ENCODE results near the gene RBMXL2. TPM values are rescaled to one million over a fixed set of nuclear protein-coding genes. Genes with fewer than 3 reads are reported as not detected.

Gene RBMXL2
- polyA plus RNA-seq (2013, experiment 1 of 2): not detected
- not detected for polyA plus RNA-seq (2013, experiment 2 of 2)

- no peaks in the 10 kb centered on the region for H3K4me1 ChIP-seq (ENCODE audit: insufficient read depth, low read length)
- H3K9ac ChIP-seq (ENCODE audit: low read depth, low read length): no peak within 1 kb of the TSS
- H3K9me3 ChIP-seq (ENCODE audit: insufficient read depth, low read depth, low read length): no peaks in the 10 kb centered on the region
- no peaks in the 10 kb centered on the region for H3K36me3 ChIP-seq (ENCODE audit: insufficient read depth, low read length)
- WGBS: 95% methylated on average over 45 of the region's 45 CpGs
- H3K4me3 ChIP-seq (ENCODE audit: low read length): no peak within 1 kb of the TSS
- H3K27me3 ChIP-seq (ENCODE audit: insufficient read depth, low read length): no peaks in the 10 kb centered on the region
- no peak within 1 kb of the TSS for H3K27ac ChIP-seq (ENCODE audit: low read depth, low read length)
Measured at GRCh38 chr11:7088921-7089320, at the start of gene RBMXL2. Gene RBMXL2, plus strand, starts transcription at chr11:7088998. Its CDS starts 123 bp downstream, at chr11:7089121.

GRCh38 chr11:7046474-7047175 lies 42.2 kb upstream of the RBMXL2 start:
- WGBS: 79% methylated on average over 3 of the region's 3 CpGs
- H3K36me3 ChIP-seq (ENCODE audit: insufficient read depth, low read length): no peaks in the 10 kb centered on the region
- H3K27ac ChIP-seq (ENCODE audit: low read depth, low read length): no peak overlapping the region
- no peak overlapping the region for H3K4me3 ChIP-seq (ENCODE audit: low read length)
- no peaks in the 10 kb centered on the region for H3K27me3 ChIP-seq (ENCODE audit: insufficient read depth, low read length)
- H3K4me1 ChIP-seq (ENCODE audit: insufficient read depth, low read length): no peaks in the 10 kb centered on the region
- H3K9me3 ChIP-seq (ENCODE audit: insufficient read depth, low read depth, low read length): no peaks in the 10 kb centered on the region
- no peak overlapping the region for H3K9ac ChIP-seq (ENCODE audit: low read depth, low read length)

- Histone ChIP-seq H3K4me3 (ENCODE audit: low read length) (no peak overlapping the region), H3K9ac (ENCODE audit: low read depth, low read length) (no peak overlapping the region), H3K4me1 (ENCODE audit: insufficient read depth, low read length) (no peaks in the 10 kb centered on the region), H3K9me3 (ENCODE audit: insufficient read depth, low read depth, low read length) (no peaks in the 10 kb centered on the region), H3K36me3 (ENCODE audit: insufficient read depth, low read length) (no peaks in the 10 kb centered on the region), H3K27me3 (ENCODE audit: insufficient read depth, low read length) (no peaks in the 10 kb centered on the region), H3K27ac (ENCODE audit: low read depth, low read length) (no peak overlapping the region)
- 100% methylated on average over 1 of the region's 1 CpG for WGBS
Measured at GRCh38 chr11:7050191-7050590, 38.6 kb upstream of the RBMXL2 start.

GRCh38 chr11:7056828-7057513 lies 31.8 kb upstream of the RBMXL2 start:
- no peaks in the 10 kb centered on the region for H3K27me3 ChIP-seq (ENCODE audit: insufficient read depth, low read length)
- H3K4me3 ChIP-seq (ENCODE audit: low read length): no peak overlapping the region
- no peaks in the 10 kb centered on the region for H3K36me3 ChIP-seq (ENCODE audit: insufficient read depth, low read length)
- H3K27ac ChIP-seq (ENCODE audit: low read depth, low read length): no peak overlapping the region
- no peaks in the 10 kb centered on the region for H3K9me3 ChIP-seq (ENCODE audit: insufficient read depth, low read depth, low read length)
- 0 out of 2 replicates have a peak, but pooled peaks cover under 1% of the 10 kb centered on the region for H3K4me1 ChIP-seq (ENCODE audit: insufficient read depth, low read length)
- H3K9ac ChIP-seq (ENCODE audit: low read depth, low read length): no peak overlapping the region
- 94% methylated on average over 3 of the region's 6 CpGs for WGBS

DNA sequence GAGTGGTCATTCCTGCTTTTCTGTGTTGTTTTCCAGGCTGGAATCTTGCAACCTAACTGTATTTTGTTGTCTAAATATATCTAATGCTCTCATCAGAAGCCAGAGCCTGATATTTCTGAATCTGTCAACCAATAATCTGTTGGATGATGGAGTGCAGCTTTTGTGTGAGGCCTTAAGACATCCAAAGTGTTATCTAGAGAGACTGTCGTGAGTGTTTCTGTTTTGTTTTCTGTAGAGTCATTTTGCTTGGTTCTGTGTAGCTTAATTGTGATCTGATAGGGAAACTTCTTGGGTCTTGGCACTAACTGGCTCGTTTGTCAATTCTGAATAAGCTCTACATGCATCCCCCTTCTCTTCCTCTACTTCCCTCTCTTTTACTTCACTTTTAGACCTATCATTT lies 31.2 kb upstream of the RBMXL2 start:
- 0 out of 2 replicates have a peak, but pooled peaks cover 4% of the 10 kb centered on the region for H3K4me1 ChIP-seq (ENCODE audit: insufficient read depth, low read length)
- no peaks in the 10 kb centered on the region for H3K36me3 ChIP-seq (ENCODE audit: insufficient read depth, low read length)
- no peak overlapping the region for H3K4me3 ChIP-seq (ENCODE audit: low read length)
- no peak overlapping the region for H3K9ac ChIP-seq (ENCODE audit: low read depth, low read length)
- H3K27me3 ChIP-seq (ENCODE audit: insufficient read depth, low read length): no peaks in the 10 kb centered on the region
- H3K27ac ChIP-seq (ENCODE audit: low read depth, low read length): no peak overlapping the region
- H3K9me3 ChIP-seq (ENCODE audit: insufficient read depth, low read depth, low read length): no peaks in the 10 kb centered on the region
- 83% methylated on average over 2 of the region's 2 CpGs for WGBS

GRCh38 chr11:7060868-7061267 lies 27.9 kb upstream of the RBMXL2 start:
- H3K4me1 ChIP-seq (ENCODE audit: insufficient read depth, low read length): 0 out of 2 replicates have a peak, but pooled peaks cover 4% of the 10 kb centered on the region
- no peaks in the 10 kb centered on the region for H3K27me3 ChIP-seq (ENCODE audit: insufficient read depth, low read length)
- no peak overlapping the region for H3K27ac ChIP-seq (ENCODE audit: low read depth, low read length)
- WGBS: 94% methylated on average over 1 of the region's 1 CpG
- no peaks in the 10 kb centered on the region for H3K36me3 ChIP-seq (ENCODE audit: insufficient read depth, low read length)
- H3K4me3 ChIP-seq (ENCODE audit: low read length): no peak overlapping the region
- H3K9ac ChIP-seq (ENCODE audit: low read depth, low read length): no peak overlapping the region
- H3K9me3 ChIP-seq (ENCODE audit: insufficient read depth, low read depth, low read length): no peaks in the 10 kb centered on the region

DNA sequence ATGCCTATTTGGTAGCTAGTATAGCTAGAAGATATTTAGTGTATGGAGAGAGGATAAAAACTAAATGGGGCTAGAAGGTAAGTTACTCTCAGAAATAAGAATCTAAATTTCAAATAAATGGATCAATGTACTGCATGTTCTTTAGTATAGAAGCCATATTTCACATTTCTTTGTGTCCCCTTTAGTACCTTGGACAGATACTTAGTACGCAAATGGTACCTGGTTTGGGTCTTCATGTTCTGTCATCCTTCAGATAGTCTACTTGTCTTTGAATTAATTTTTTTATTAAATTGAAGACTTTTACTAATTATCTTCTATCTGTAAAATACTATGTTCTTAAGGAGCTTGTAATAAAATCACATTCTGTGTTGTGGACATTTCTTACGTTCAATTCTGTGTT lies 26.3 kb upstream of the RBMXL2 start:
- no peaks in the 10 kb centered on the region for H3K27me3 ChIP-seq (ENCODE audit: insufficient read depth, low read length)
- H3K9me3 ChIP-seq (ENCODE audit: insufficient read depth, low read depth, low read length): no peaks in the 10 kb centered on the region
- no peak overlapping the region for H3K4me3 ChIP-seq (ENCODE audit: low read length)
- no peaks in the 10 kb centered on the region for H3K36me3 ChIP-seq (ENCODE audit: insufficient read depth, low read length)
- no peak overlapping the region for H3K9ac ChIP-seq (ENCODE audit: low read depth, low read length)
- 90% methylated on average over 1 of the region's 2 CpGs for WGBS
- no peak overlapping the region for H3K27ac ChIP-seq (ENCODE audit: low read depth, low read length)
- 0 out of 2 replicates have a peak, but pooled peaks cover 4% of the 10 kb centered on the region for H3K4me1 ChIP-seq (ENCODE audit: insufficient read depth, low read length)

DNA sequence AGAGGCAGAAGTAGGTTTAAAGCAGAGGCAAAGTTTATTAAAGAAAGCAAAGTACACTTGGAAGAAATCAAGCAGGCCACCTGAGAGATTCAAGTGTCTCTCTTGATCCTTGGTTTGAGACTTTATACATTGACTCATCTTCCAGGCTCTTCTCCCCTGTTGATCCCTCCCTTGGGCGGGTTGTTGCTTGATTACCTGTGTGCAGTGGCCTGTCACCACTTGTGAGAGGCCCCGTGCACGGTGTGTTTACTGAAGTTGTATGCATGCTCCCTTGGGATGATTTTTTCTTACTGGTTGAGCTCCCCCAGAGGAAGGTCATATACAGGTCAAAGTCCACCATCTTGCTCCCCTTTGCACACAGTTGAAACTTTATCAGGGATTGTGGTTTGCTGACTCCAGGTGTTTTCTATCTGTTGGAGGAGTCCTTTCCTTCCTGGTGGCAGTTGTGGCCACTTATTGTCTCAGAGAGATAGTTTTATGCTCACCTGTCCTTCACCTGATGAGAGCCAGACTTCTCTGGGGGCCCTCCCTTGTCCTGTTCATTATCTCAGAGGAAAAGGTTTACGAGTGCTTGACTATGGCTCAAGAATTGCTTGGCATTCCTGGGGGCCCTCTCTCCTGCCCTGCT lies 16.3 kb upstream of the RBMXL2 start:
- no peaks in the 10 kb centered on the region for H3K36me3 ChIP-seq (ENCODE audit: insufficient read depth, low read length)
- H3K4me3 ChIP-seq (ENCODE audit: low read length): no peak overlapping the region
- H3K27ac ChIP-seq (ENCODE audit: low read depth, low read length): no peak overlapping the region
- no peaks in the 10 kb centered on the region for H3K4me1 ChIP-seq (ENCODE audit: insufficient read depth, low read length)
- no peaks in the 10 kb centered on the region for H3K27me3 ChIP-seq (ENCODE audit: insufficient read depth, low read length)
- no peak overlapping the region for H3K9ac ChIP-seq (ENCODE audit: low read depth, low read length)
- H3K9me3 ChIP-seq (ENCODE audit: insufficient read depth, low read depth, low read length): no peaks in the 10 kb centered on the region
- 85% methylated on average over 4 of the region's 4 CpGs for WGBS

DNA sequence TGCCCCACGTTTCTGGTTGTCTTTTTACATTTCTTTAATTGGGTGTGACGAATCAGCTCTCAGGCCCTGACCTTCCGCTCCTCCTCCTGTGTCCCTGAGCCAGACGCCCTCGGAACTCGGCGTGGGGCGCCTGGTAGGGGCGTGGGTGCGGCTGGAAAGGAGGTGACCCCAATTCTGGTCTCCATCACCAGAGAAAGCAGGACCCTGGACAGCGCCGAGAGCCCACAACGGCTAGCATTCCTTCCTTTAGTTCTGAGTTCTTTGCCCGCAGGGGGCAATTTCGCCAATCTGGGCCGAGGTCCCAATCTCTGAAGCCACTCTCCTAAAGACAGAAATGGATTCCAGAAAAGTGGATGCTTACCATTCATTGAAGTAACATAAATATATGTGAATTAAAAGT lies 11.7 kb upstream of the RBMXL2 start:
- WGBS: 77% methylated on average over 16 of the region's 16 CpGs

DNA sequence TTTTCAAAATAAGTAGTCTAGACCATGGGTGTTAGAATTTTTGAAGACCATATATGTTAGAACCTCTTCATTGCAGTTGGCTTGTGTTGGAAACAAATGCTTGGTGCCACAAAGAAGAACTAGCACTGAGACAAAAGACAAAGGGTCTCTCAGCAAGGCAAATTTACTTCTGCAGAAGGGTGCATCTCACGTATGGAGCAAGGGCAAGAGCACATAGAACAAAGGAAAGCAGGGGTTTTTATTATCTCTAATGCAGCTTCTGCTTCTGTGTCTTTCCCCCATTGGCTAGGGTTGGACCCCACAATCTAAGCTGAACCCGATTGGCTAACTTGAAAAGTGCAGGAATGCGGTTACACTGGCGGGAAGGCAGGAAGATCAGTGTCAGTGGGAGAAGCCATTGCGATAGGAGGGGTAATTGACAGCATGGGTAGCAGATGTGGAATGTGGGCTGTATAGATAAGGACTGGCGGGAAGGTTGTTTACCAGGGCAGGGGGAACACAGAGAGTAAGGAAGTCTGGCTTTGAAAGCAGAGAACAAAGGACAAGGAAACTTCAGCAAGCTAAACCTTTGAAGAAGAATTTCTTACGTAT lies 9.2 kb upstream of the RBMXL2 start:
- WGBS: 92% methylated on average over 7 of the region's 7 CpGs
- Histone ChIP-seq H3K9me3 (ENCODE audit: insufficient read depth, low read depth, low read length) (peaks cover 17% of the 10 kb centered on the region), H3K27me3 (ENCODE audit: insufficient read depth, low read length) (no peaks in the 10 kb centered on the region), H3K4me1 (ENCODE audit: insufficient read depth, low read length) (no peaks in the 10 kb centered on the region), H3K9ac (ENCODE audit: low read depth, low read length) (no peak overlapping the region), H3K36me3 (ENCODE audit: insufficient read depth, low read length) (no peaks in the 10 kb centered on the region), H3K27ac (ENCODE audit: low read depth, low read length) (no peak overlapping the region), H3K4me3 (ENCODE audit: low read length) (no peak overlapping the region)

More for the DNA sequence above, 11.7 kb upstream of the RBMXL2 start:
- H3K4me3 ChIP-seq (ENCODE audit: low read length): no peak overlapping the region
- H3K36me3 ChIP-seq (ENCODE audit: insufficient read depth, low read length): no peaks in the 10 kb centered on the region
- H3K9me3 ChIP-seq (ENCODE audit: insufficient read depth, low read depth, low read length): peaks cover 17% of the 10 kb centered on the region
- no peak overlapping the region for H3K9ac ChIP-seq (ENCODE audit: low read depth, low read length)
- no peak overlapping the region for H3K27ac ChIP-seq (ENCODE audit: low read depth, low read length)
- H3K4me1 ChIP-seq (ENCODE audit: insufficient read depth, low read length): no peaks in the 10 kb centered on the region
- H3K27me3 ChIP-seq (ENCODE audit: insufficient read depth, low read length): no peaks in the 10 kb centered on the region

GRCh38 chr11:7080900-7081299 lies 7.9 kb upstream of the RBMXL2 start:
- no peaks in the 10 kb centered on the region for H3K27me3 ChIP-seq (ENCODE audit: insufficient read depth, low read length)
- H3K36me3 ChIP-seq (ENCODE audit: insufficient read depth, low read length): no peaks in the 10 kb centered on the region
- H3K9me3 ChIP-seq (ENCODE audit: insufficient read depth, low read depth, low read length): peaks cover 17% of the 10 kb centered on the region
- no peaks in the 10 kb centered on the region for H3K4me1 ChIP-seq (ENCODE audit: insufficient read depth, low read length)
- H3K4me3 ChIP-seq (ENCODE audit: low read length): no peak overlapping the region
- no peak overlapping the region for H3K9ac ChIP-seq (ENCODE audit: low read depth, low read length)
- WGBS: 92% methylated on average over 4 of the region's 4 CpGs
- no peak overlapping the region for H3K27ac ChIP-seq (ENCODE audit: low read depth, low read length)
